A673 (cell line): ENCODE results near the gene CCDC24. TPM values are rescaled to one million over a fixed set of nuclear protein-coding genes. Genes with fewer than 3 reads are reported as not detected.

ENCODE experiments used
- BruUV-seq: library from RNA; stranded (reverse); fragments of 400-500 nt; replicated peaks from 2 replicates; lab custom pipeline; 2021; lab: Mats Ljungman, UMichigan
- CTCF ChIA-PET: fragments of 300-600 bp; sonication (Branson Sonifier 250); formaldehyde crosslinking; loops from one replicate; lab custom pipeline; 2022; ENCODE audit warnings: antibody characterized with exemption; lab: Charles Lee
- POLR2A ChIA-PET: fragments of 300-600 bp; sonication (Branson Sonifier 250); formaldehyde crosslinking; loops from one replicate; lab custom pipeline; 2022; ENCODE audit warnings: antibody characterized with exemption; ENCODE audit not compliant: low non-redundant PET; lab: Charles Lee
- DNase-seq: peaks from one replicate; pipeline ENCODE4 v3.0.0-alpha.2; 2015; ENCODE audit warnings: low spot score
- H3K27ac ChIP-seq: fragments of 200-600 bp; sonication (generic); 2 replicates; pipeline ENCODE4 v1.5.1; 2016; ENCODE audit warnings: mixed run types, low read depth, mild to moderate bottlenecking, mixed read lengths, antibody characterized with exemption, low read length; ENCODE audit not compliant: poor library complexity, severe bottlenecking
- H3K27me3 ChIP-seq: fragments of 200-600 bp; sonication (generic); replicated peaks from 2 replicates; pipeline ENCODE4 v1.6.1; 2017; ENCODE audit warnings: mixed run types, low read depth, mild to moderate bottlenecking, mixed read lengths, antibody characterized with exemption, low read length; ENCODE audit not compliant: insufficient read depth, poor library complexity
- H3K36me3 ChIP-seq: fragments of 200-600 bp; sonication (generic); 2 replicates; pipeline ENCODE4 v1.6.1; 2016; ENCODE audit warnings: mixed run types, mild to moderate bottlenecking, mixed read lengths, antibody characterized with exemption, low read length; ENCODE audit not compliant: insufficient read depth, poor library complexity, severe bottlenecking
- H3K4me1 ChIP-seq: fragments of 200-600 bp; sonication (generic); 2 replicates; pipeline ENCODE4 v1.6.1; 2017; ENCODE audit warnings: mixed run types, mild to moderate bottlenecking, mixed read lengths, antibody characterized with exemption, low read length; ENCODE audit not compliant: insufficient read depth, poor library complexity, severe bottlenecking
- H3K4me3 ChIP-seq: fragments of 200-600 bp; sonication (generic); 2 replicates; pipeline ENCODE4 v1.5.1; 2016; ENCODE audit warnings: low read depth, mixed run types, mild to moderate bottlenecking, mixed read lengths, low read length; ENCODE audit not compliant: poor library complexity, severe bottlenecking
- H3K9me3 ChIP-seq: fragments of 200-600 bp; sonication (generic); 2 replicates; pipeline ENCODE4 v1.6.1; 2016; ENCODE audit warnings: mixed run types, low read depth, mild to moderate bottlenecking, mixed read lengths, antibody characterized with exemption, low read length; ENCODE audit not compliant: poor library complexity, severe bottlenecking
- CTCF ChIP-seq: fragments of 300-800, 200-600 bp; sonication (generic); conservative IDR thresholded peaks from 2 replicates; pipeline ENCODE4 v1.5.1; 2017; ENCODE audit warnings: low read depth, mild to moderate bottlenecking, antibody characterized with exemption, low read length, moderate library complexity, mixed read lengths
- EZH2 ChIP-seq: fragments of 200-600 bp; sonication (generic); IDR thresholded peaks from 2 replicates; pipeline ENCODE4 v1.6.1; 2017; ENCODE audit warnings: borderline replicate concordance, low read depth, mild to moderate bottlenecking, mixed read lengths, antibody characterized with exemption, low read length; ENCODE audit not compliant: poor library complexity, severe bottlenecking
- intact Hi-C: fragments of 100-400 bp; cut with micrococcal nuclease; formaldehyde crosslinking; loops from one replicate; pipeline ENCODE4 v1.10.0; 2022; ENCODE audit not compliant: unreplicated experiment
- total RNA-seq: library from RNA; stranded (reverse); gene quantifications from 2 replicates; pipeline ENCODE4 v1.2.3, GENCODE V29; 2021

The CCDC24 gene
- total RNA-seq, 1 experiment from 2014 or later: 5.6 TPM

- peaks cover 15% of the 10 kb centered on the region for H3K4me1 ChIP-seq
- no peaks in the 10 kb centered on the region for H3K27me3 ChIP-seq
- DNase-seq: no peak
- no peaks in the 10 kb centered on the region for H3K9me3 ChIP-seq
- TF ChIP-seq EZH2 (no peak), CTCF (no peak)
- H3K27ac ChIP-seq: no peak overlapping the region
- BruUV-seq: no TSS peak
- intact Hi-C loops: no loop called here
- H3K36me3 ChIP-seq: no peaks in the 10 kb centered on the region
- ChIA-PET CTCF (no interaction called here), POLR2A (interaction anchor here (0.6 kb wide), 1 partner anchor 73 kb away, joined by 7 read pairs; no protein-coding TSS in a partner anchor)
- H3K4me3 ChIP-seq: no peak overlapping the region
These were observed 16.9 kb downstream of the CCDC24 start for GRCh38 chr1:44008259-44008658.

GRCh38 chr1:44010935-44011471, 19.6 kb downstream of the CCDC24 start:
- ChIA-PET POLR2A (no interaction called here), CTCF (interaction anchor here (1.0 kb wide), 1 partner anchor 25 kb away, joined by 3 read pairs; no protein-coding TSS in a partner anchor)
- Histone ChIP-seq H3K4me1 (peaks cover 15% of the 10 kb centered on the region), H3K27me3 (no peaks in the 10 kb centered on the region), H3K9me3 (no peaks in the 10 kb centered on the region), H3K4me3 (no peak overlapping the region), H3K27ac (no peak overlapping the region), H3K36me3 (no peaks in the 10 kb centered on the region)
- BruUV-seq: no TSS peak
- DNase-seq: no peak
- intact Hi-C loops: no loop called here
- TF ChIP-seq CTCF: no peak
- no peak for TF ChIP-seq EZH2

- TF ChIP-seq EZH2: no peak
- no peak for TF ChIP-seq CTCF
- Histone ChIP-seq H3K4me1 (peaks cover 15% of the 10 kb centered on the region), H3K36me3 (no peaks in the 10 kb centered on the region), H3K27ac (no peak overlapping the region), H3K4me3 (no peak overlapping the region), H3K9me3 (no peaks in the 10 kb centered on the region), H3K27me3 (no peaks in the 10 kb centered on the region)
- POLR2A ChIA-PET: no interaction called here
- no TSS peak for BruUV-seq
- intact Hi-C loops: no loop called here
- CTCF ChIA-PET: no interaction called here
- DNase-seq: peak; percentile 50
These were observed 21.0 kb downstream of the CCDC24 start for GRCh38 chr1:44012404-44012803.
